GM19463 (cell line): ENCODE data around the gene MAST2.
"Not testable (repeated sequence)": the region's sequence is repeated elsewhere in the genome, so short reads cannot be mapped to it uniquely, and the experiment has no call there.

Source experiments
- ATAC-seq: cut with Tn5 transposase; IDR thresholded peaks from one replicate; pipeline ENCODE4 v1.9.1; 2021; ENCODE audit warnings: mild to moderate bottlenecking, moderate library complexity; ENCODE audit not compliant: unreplicated experiment

Gene MAST2

DNA sequence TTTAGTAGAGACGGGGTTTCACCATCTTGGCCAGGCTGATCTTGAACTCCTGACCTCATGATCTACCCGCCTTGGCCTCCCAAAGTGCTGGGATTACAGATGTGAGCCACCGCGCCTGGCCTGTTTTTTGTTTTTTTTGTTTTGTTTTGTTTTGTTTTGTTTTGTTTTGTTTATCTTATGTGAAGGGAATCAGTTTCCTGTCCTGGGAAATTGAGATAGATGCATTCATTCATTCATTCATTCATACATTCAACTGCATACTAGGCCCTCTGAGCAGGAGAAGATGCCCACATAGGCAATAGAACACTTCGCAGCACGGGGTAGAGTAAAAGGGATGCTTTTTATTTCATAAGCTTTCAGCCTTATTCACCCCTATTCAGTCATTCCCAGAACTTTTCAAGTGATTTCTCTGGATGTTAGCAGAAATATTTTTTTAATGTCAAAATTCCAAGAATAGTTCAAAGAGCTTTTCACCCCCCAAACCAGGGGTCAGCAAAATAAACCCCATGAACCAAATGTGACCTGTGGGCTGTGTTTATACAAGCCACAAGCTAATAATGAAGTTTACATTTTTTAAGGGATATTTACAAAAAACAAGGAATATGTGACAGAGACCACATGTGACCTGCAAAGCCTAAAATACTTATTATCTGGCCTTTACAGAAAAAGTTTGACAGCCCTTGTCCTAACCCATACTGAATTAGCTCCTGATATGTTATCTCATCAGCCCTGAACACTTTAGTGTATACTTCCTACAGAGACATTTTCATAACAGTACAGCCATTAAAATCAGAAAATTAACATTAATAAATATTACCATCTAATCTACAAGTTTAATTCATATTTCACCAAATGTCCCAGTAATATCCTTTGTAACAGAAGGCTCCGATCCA lies 127.1 kb downstream of the MAST2 start:
- ATAC-seq: no peak

DNA sequence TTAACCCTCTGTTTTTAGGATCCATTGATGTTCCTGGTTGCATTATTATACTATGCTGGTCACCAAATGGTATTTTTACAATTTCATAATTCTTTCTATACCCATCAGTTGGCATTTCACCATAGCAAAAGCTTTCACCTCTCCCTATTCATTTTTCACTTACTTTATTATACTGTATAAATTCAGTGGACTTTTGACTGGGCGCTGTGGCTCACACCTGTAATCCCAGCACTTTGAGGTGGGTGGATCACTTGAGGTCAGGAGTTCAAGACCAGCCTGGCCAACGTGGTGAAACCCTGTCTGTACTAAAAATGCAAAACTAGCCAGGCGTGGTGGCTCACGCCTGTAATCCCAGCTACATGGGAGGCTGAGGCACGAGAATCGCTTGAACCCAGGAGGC lies 128.8 kb downstream of the MAST2 start:
- not testable (repeated sequence) for ATAC-seq

DNA sequence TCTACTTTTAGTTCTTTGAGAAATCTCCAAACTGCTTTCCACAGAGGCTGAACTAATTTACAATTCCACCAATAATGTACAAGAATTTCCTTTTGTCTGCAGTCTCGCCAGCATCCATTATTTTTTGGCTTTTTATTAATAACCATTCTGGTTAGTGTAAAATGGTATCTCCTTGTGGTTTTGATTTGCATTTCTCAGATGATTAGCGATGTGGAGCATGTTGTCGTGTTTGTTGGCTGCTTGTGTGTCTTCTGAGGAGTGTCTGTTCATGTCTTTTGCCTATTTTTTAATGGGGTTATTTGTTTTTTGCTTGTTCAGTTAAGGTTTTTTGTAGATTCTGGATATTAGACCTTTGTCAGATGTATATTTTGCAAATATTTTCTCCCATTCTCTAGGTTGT lies 131.5 kb downstream of the MAST2 start:
- ATAC-seq: no peak

DNA sequence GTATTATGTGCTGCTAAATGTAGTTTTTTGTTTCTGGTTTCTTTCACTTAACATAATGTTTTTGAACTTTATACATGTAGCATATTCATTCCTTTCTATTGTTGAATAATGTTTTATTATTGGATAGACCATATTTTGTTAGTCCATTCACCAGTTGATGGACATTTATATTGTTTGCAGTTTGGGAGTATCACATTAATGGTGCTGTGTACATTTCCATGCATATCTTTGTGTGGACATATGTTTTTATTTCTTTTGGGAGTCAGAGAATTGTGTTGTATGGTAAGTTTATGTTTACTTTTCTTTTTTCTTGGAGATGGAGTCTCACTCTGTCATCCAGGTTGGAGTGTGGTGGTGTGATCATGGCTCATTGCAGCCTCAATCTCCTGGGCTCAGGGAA lies 134.6 kb downstream of the MAST2 start:
- ATAC-seq: no peak

DNA sequence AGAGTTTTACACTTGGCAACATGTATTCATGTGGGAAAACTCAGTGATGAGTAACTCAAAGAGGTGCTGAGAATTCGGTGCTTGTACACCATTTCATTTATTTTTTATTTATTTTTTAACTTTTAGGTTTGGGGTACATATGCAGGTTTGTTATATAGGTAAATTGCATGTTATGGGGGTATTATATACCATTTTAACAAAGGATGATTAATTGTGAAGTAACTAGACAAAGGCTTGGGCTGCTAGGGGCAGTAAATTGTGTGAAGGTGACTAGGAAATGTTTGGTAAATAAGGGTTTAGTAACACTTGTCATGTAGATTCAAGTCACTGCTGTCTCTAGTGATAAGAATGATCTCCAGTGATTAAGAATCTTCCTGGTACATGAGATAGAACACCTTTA lies 139.0 kb downstream of the MAST2 start:
- ATAC-seq: no peak

DNA sequence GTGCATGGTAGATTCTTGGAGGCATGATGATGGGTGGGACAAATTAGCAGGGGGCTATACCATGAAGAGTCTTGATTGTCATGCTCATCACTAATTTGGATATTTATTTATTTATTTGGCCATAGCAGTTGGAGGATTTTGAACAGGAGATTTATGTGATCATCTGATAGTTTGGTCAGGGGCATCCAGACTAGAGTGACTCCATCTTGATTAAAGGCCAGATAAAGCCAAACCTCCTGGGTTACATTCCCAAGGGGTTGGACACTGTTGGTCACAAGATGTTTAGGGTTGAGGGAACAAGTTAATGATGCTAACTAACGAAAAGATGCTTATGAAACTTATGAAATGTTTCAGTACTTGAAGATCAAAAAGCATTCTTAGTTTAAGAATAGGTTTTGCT lies 139.8 kb downstream of the MAST2 start:
- no peak for ATAC-seq

DNA sequence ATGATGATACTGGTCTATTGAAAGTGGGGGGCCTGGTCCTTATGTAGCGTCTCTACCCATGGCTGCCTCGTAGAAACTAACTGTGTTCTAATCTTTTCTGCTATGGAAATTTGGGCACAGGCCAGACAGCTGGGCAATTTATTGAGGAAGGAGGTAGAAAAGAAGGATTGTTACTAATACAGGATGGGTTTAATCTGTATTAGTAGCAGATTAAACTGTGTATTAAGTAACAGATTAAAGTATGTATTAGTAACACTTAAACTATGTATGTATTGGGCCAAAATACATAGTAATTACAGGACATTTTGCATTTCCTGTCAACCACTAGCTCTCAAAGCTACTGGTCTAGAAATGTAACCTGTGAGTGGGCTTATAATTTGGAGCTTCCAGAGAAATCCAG lies 142.0 kb downstream of the MAST2 start:
- ATAC-seq: no peak

DNA sequence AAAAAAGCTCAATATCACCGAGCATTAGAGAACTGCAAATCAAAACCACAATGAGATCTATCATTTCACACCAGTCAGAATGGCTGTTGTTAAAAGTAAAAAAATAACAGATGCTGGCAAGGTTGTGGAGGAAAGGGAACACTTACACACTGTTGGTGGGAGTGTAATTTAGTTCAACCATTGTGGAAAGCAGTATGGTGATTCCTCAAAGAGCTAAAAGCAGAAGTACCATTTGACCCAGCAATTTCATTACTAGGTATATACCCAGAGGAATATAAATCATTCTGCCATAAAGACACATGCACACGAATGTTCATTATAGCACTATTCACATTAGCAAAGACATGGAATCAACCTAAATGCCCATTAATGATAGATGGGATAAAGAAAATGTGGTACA lies 146.1 kb downstream of the MAST2 start:
- not testable (repeated sequence) for ATAC-seq

DNA sequence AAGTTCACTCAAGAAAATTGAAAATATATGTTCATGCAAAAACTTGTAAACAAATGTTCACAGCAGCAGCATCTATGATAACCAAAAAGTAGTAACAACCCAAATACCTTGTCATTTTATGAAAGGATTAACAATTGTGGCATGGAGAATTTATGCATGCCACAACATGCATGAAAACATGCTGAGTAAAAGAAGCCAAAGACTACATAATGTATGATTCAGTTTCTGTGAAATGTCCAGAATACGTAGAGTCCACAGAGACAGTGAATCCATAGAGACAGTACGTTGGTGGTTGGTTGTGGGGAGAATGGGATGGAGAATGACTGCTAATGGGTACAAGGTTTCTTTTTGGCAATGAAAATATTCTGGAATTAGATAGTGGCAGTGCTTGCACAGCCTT lies 148.7 kb downstream of the MAST2 start:
- ATAC-seq: no peak

DNA sequence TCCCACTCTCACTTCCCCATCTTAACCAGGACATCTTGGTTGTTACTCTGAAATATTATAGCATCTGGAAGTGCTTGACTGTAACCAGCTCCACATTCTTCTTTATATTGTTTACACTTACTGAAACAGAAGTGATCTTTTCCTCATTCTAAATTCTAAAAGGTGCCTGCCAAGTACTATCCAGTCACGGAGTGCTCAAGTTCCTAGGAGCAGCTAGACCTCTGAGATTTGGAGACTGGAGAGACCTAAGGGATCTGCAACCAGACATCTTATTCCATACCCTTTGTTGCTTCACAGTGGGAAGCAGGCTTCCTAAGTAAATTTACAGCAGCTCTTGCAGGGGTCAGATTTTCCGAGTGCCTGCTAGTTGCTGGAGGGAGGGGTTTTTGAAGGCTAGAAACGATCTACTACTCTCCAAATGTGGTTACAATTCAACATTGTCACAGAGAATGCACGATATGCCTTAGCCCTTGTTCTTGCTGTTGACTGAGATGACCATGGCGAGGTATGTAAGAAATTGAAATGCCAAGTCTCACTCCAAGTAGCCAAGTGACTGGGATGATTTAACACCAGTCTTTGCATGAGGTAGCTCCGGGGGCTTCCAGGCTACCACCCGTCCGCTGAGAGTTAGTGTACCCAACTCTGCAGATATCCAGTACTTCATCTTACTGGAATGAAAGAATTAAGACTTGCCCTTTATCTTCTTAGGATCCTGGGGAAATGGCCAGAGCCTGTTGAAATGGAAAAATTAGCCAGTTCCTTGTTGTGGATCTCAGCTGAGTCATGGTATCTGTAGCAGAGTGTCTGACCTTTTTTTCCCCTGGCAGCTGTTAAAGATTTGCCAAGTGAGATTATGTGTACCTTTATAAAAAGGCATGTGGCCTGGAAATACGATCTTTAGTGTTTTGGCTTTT lies 150.8 kb downstream of the MAST2 start:
- no peak for ATAC-seq

DNA sequence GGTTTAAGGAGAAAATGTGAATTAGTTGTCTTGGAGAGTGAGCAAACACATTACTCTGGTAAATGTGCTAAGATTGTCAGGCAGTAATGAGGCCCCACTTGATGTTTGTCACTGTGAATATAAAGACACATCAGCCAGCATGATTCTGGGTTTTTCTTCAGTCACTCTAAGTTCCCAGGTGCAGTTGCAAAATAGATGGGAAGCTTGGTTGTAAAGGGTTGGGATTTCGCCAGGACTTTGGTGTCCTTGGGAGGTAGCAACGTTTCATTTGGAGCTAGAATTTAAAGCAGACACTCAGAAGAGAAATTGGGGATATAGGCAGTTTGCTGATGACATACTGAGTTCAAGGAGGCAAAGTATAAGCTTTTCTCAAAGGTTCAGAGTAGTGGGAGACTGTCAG lies 154.3 kb downstream of the MAST2 start:
- ATAC-seq: no peak

DNA sequence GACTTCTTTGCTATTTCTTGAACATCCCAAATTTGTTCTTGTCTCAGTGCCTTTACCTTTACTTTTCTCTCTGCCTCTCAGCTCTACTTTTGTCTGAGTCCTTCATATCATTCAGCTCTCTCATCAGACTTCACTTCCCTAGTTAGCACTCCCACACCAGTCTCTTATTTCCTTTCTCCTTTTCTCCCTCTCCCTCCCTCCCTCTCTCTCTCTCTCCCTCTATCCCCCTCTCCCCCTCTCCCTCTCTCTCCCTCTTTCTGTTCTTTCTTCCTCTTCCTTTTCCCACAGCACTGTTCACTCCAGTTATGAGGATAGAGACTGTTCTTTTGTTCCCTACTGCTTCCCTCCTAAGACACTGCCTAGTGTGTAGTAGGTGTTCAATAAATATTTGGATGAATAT lies 154.9 kb downstream of the MAST2 start:
- no peak for ATAC-seq

DNA sequence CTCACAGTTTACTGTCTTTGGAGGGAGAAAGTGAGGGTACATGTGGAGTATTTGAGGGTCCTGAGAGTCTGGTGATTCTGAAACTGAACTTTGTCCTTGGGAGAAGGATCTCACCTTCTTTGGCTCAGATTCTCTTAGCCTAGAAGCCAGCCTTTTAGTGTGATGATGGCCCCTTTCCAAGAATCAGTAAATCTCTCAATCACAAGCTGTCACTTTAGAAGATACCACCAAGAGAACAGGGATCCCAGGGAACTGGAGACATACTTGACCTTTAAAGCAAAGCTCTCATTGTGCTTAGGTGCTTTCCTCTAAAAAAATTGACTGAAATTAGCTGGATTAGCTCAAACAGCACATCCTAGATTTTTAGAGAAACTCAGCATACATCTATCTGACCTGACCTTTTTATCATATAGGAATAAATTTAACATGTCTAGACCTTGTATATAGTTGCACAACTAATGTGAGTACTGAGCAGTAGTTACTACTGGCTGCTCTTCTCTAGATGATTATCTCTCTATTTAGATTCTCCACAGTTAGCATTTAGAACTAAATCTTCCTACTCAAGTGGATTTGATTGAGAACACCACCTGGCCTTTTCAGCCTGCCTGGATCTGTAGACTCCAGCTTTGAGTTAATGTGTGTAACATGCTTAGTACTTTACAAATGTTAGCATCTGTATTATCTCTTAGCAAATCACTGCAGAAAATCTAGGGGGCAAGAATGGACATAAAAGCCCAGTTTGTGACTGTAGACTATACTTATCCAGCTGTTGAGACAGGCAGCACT lies 157.7 kb downstream of the MAST2 start:
- ATAC-seq: no peak

DNA sequence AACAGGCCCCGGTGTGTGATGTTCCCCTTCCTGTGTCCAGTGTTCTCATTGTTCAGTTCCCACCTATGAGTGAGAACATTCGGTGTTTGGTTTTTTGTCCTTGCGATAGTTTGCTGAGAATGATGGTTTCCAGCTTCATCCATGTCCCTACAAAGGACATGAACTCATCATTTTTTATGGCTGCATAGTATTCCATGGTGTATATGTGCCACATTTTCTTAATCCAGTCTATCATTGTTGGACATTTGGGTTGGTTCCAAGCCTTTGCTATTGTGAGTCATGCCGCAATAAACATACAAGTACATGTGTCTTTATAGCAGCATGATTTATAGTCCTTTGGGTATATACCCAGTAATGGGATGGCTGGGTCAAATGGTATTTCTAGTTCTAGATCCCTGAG lies 158.5 kb downstream of the MAST2 start:
- ATAC-seq: not testable (repeated sequence)

DNA sequence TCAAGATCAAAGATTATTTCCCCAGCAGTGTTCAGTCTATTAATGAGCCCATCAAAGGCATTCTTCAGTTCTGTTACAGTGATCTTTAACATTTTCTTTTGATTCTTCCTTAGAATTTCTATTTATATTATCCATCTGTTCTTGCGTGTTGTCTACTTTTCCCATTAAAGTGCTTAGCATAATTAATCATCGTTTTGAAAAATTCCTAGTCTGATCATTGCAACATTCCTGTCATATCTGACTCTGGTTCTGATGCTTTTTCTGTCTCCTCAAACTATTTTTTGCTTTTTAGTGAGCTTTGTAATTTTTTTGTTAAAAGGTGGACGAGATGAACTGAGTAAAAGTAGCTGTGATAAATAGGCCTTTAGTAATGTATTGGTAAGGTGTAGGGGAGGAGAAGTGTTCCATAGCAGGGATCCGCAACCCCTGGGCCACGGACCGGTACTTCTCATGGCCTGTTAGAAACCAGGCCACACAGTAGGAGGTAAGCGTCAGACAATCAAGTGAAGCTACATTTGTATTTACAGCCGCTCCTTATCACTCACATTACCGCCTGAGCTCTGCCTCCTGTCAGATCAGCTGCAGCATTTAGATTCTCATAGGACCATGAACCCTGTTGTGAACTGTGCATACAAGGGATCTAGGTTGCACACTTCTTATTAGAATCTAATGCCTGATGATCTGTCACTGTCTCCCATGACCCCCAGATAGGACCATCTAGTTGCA lies 165.7 kb downstream of the MAST2 start:
- no peak for ATAC-seq

DNA sequence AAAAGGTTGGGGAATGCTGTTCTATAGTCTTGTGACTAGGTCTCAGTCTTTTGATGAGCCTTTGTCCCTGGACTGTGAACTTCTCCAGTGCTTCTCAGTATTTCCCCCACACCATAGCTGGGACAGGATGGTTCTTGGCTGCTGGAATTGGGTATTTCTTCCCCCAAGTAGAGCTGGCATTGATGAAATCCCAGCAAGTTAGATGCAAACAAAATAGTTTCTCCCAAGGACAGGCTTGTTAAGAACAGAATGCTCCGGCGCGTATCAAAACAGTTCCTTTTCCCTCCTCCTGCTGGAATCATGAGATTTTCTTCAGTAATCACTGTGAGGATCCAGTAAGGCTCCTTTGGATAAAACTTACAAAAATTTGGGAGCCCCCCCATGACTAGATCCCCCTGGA lies 166.5 kb downstream of the MAST2 start:
- no peak for ATAC-seq

DNA sequence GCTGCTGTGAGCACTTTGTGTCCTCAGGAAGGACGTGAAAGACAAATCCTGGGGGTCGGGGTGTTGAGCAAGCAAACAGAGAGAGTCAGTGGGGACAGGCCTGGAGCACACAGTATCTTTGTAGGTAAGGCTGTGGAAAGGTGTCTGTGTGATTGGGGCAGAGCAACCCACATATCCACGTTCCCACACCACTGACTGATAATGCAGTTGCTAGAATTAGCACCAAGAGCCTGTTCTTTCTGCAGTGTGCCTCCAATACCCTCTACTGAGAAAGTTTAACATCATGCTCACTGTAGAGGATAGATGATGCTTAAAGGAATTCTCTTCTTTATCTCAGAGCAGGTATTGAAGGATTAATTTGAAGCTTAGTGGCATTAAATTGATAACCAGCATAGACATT lies 167.9 kb downstream of the MAST2 start:
- no peak for ATAC-seq

DNA sequence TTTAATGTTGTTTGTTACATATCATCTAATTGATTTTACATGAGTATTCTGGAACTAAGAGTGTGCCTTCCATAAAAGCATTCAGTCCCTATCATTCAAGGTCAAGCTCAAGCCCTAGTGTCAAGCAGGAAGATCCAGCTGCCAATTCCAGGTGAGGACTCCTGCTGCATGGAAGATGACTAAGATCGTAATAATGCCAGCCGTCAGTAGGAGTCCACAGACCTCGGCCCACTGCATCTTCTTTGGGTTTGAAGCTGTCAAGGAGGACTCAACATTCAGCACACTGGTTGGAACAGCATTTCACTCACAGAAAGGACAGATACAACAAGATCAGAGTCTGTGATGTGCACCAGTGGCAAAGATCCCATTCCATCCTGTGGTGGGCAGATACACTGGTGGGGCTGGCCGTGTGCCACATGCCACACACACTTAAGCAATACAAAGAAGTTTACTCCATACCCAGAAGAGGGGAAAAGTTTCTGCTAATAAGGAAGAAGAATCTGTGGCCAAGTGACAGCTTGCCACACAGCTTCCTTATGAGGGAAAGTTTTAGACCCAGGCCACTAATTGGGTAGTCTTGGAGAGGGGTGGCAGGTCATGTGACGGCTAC lies 168.6 kb downstream of the MAST2 start:
- ATAC-seq: no peak

DNA sequence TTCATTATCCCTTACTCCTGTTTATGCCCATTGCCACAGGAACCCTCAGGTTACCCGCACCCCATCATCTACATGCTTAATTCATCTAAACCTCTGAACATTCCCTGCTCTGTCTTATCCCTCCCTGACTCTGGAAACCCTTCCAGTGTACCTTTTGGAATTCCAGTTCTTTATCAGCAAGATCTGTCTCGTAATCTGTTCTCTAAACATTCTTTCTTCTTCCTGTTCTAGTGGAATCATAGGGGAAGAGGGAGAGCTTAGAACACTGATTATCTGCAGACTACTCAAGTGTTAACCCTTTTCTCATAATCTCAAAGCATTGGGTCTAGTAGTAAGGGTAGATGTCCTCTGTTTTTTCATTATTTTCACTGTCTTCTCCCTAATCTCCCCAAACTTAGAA lies 169.2 kb downstream of the MAST2 start:
- ATAC-seq: no peak

DNA sequence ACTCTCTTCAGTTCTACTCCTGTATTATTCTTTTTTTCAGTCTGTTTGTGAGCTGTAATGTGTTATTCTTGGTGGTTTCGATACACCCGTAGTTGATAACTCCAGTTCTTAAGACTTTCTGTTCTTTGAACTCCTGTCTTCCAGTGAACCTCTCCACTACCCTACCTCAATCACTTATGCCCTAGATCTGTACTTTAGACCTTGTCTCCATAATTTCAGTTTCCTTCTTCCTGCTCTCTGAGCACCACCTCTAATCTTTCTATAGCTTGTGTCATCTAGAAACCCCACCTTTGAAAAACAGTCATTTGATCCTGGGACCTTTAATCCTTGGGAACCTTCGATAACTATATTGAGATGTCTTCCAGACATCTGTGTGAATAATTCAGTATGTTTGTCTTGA lies 169.7 kb downstream of the MAST2 start:
- no peak for ATAC-seq
